ENCODE results near the gene SARDH.

SARDH gene

GRCh38 chr9:133712221-133713100 is 25.7 kb downstream of the SARDH start:
- no peak for DNase-seq (ENCODE audit: extremely low spot score)
- CTCF ChIA-PET: no interaction called here
- TF ChIP-seq CTBP1 (IDR thresholded peaks at IDR 0.05; ENCODE audit: borderline replicate concordance) (no peak), BHLHE40 (IDR thresholded peaks at IDR 0.05; ENCODE audit: borderline replicate concordance) (no peak), FOXK2 (IDR thresholded peaks at IDR 0.05) (no peak), FOXM1 (IDR thresholded peaks at IDR 0.05; ENCODE audit: borderline replicate concordance) (no peak)
- POLR2A ChIA-PET: no interaction called here

DNA sequence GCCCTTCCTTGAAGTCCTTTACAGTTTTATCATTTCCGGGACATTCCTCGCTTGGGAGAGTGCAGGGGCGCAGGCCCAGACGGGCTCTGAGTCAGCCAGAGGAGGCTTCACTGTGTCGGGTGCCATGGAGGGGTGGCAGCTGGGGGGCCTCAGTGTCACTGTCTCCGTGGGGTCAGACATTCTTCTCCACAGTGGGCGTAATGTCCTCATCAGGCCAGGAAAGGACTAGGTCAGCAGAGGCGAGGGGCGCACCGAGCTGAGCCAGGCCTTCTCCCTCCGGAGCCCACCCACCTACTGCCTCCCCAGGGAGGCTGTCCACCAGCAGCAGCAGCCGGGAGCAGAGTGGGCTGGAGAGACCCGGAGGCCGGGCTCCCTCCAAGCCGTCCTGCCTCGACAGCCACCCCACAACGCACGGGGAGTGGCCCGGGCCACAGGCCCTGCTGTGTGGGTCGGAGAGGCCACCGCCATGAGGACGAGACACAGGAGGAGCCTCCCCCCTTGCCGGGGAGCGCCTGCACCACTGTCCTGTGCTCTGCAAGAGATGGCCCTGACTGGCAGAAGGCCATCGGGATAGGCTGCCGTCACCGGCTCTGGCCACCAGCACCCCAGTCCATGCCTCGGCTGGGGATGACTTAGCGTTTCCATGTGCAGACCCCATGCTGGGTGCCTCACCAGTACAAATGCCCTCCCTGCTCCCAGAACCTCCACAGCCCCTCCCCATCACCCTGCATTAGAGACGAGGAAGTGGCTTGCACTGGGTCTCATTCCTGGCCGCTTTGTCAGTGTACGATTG is 26.5 kb downstream of the SARDH start:
- ChIA-PET CTCF (no interaction called here), POLR2A (no interaction called here)
- no peak for DNase-seq (ENCODE audit: extremely low spot score)
- no peak for TF ChIP-seq TARDBP (IDR thresholded peaks at IDR 0.05)
- no peak for TF ChIP-seq ARNT (IDR thresholded peaks at IDR 0.05)
- no peak for TF ChIP-seq SP1 (IDR thresholded peaks at IDR 0.05)
- TF ChIP-seq FOXA1 (IDR thresholded peaks at IDR 0.05): no peak

DNA sequence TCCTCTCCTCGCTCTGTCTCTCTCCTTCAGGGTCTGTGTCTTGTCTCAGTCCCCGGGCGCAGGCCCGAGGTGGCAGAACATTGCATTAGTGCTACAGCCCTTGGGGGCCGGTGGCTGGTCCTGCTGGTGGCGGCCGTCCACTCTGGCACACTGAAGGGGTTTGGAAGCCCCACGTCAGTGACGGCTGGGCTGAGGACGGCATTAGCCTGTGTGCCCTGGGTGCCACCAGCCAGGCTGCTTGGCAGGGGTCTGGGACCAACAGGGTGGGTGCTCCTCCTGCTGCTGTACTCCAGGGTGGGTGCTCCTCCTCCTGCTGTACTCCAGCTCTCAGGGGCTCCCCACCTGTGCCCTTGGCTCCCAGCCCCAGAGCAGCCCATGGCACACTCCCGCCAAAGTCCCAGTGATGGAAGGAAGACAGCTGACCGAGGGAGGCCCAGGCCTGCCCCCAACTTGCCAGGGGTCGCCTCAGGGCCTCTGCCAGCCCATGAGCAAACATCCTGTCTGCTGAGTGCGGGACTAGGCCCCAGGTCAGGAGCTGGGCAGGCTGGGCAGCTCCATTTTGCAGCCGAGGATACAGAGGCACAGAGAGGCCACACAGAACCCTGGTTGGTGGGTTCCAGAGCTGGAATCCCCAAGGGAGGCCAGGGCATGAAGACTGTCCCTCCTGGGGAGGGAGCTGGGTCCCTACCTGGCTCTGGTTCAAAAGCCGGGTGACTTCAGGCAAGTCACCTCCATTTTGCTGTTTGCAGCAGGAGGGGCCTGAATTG is 27.3 kb downstream of the SARDH start:
- CTCF ChIA-PET: no interaction called here
- POLR2A ChIA-PET: no interaction called here
- TF ChIP-seq LEF1 (IDR thresholded peaks at IDR 0.05; ENCODE audit: borderline replicate concordance) (no peak), SUZ12 (IDR thresholded peaks at IDR 0.05) (no peak), L3MBTL2 (conservative IDR thresholded peaks at IDR 0.05) (no peak), BHLHE40 (IDR thresholded peaks at IDR 0.05; ENCODE audit: borderline replicate concordance) (no peak), ARNT (IDR thresholded peaks at IDR 0.05) (no peak), SP1 (IDR thresholded peaks at IDR 0.05) (no peak), HDGF (IDR thresholded peaks at IDR 0.05; ENCODE audit: borderline replicate concordance) (no peak), PKNOX1 (IDR thresholded peaks at IDR 0.05) (no peak), FOXA1 (IDR thresholded peaks at IDR 0.05) (no peak), NFRKB (IDR thresholded peaks at IDR 0.05) (no peak), CTBP1 (IDR thresholded peaks at IDR 0.05; ENCODE audit: borderline replicate concordance) (no peak)
- no peak for DNase-seq (ENCODE audit: extremely low spot score)

- ChIA-PET CTCF (no interaction called here), POLR2A (no interaction called here)
- DNase-seq (ENCODE audit: extremely low spot score): no peak
- TF ChIP-seq FOXA1 (IDR thresholded peaks at IDR 0.05) (no peak), ZNF384 (IDR thresholded peaks at IDR 0.05) (no peak), LEF1 (IDR thresholded peaks at IDR 0.05; ENCODE audit: borderline replicate concordance) (no peak), FOXM1 (IDR thresholded peaks at IDR 0.05; ENCODE audit: borderline replicate concordance) (no peak), BHLHE40 (IDR thresholded peaks at IDR 0.05; ENCODE audit: borderline replicate concordance) (no peak), FOXK2 (IDR thresholded peaks at IDR 0.05) (no peak), PKNOX1 (IDR thresholded peaks at IDR 0.05) (no peak), CTBP1 (IDR thresholded peaks at IDR 0.05; ENCODE audit: borderline replicate concordance) (no peak), TARDBP (IDR thresholded peaks at IDR 0.05) (no peak), L3MBTL2 (conservative IDR thresholded peaks at IDR 0.05) (no peak), SP1 (IDR thresholded peaks at IDR 0.05) (no peak), ELF4 (IDR thresholded peaks at IDR 0.05) (no peak), NFRKB (IDR thresholded peaks at IDR 0.05) (no peak), ARNT (IDR thresholded peaks at IDR 0.05) (no peak), SUZ12 (IDR thresholded peaks at IDR 0.05) (no peak)
Observed at GRCh38 chr9:133709691-133710571, 28.2 kb downstream of the SARDH start.

DNA sequence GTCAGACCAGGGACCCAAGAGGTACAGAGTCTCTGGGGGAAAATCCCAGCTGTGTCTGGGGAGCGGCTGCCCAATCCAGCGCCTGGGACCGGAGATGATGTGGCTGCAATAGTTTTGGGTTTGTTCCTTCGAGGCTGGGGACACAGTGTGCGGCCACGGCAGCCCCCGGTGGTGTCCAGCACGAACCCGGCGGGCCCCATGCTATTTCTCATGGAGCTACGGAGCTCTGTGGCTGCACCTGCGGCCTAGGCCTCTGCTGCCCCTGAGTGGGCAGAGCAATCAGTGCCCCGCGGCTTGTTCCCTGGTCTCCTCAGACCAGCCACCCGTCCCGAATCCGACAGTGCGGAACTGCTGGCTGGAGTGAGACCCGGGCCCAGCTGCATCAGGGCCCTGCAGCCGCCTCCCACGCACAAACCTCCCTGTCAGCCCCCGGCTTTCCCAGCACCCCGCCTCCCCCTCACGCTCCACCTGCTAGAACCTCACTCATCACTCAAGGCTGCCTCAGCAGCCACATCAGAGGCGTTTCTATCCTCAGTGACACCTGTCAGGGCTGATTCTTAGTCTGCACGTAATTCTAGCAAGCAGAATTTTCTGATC is 29.0 kb downstream of the SARDH start:
- TF ChIP-seq BHLHE40 (IDR thresholded peaks at IDR 0.05; ENCODE audit: borderline replicate concordance): no peak
- no peak for TF ChIP-seq ELF4 (IDR thresholded peaks at IDR 0.05)
- no peak for TF ChIP-seq L3MBTL2 (conservative IDR thresholded peaks at IDR 0.05)
- TF ChIP-seq CTBP1 (IDR thresholded peaks at IDR 0.05; ENCODE audit: borderline replicate concordance): no peak
- no peak for TF ChIP-seq ARNT (IDR thresholded peaks at IDR 0.05)
- no peak for TF ChIP-seq NFRKB (IDR thresholded peaks at IDR 0.05)
- TF ChIP-seq FOXA1 (IDR thresholded peaks at IDR 0.05): no peak
- TF ChIP-seq SUZ12 (IDR thresholded peaks at IDR 0.05): no peak
- TF ChIP-seq PKNOX1 (IDR thresholded peaks at IDR 0.05): no peak
- no peak for TF ChIP-seq HDGF (IDR thresholded peaks at IDR 0.05; ENCODE audit: borderline replicate concordance)
- TF ChIP-seq FOXK2 (IDR thresholded peaks at IDR 0.05): no peak
- TF ChIP-seq LEF1 (IDR thresholded peaks at IDR 0.05; ENCODE audit: borderline replicate concordance): no peak
- ChIA-PET CTCF (no interaction called here), POLR2A (no interaction called here)
- no peak for DNase-seq (ENCODE audit: extremely low spot score)

All from HEK293T (cell line).